Inflammatory macrophage treated with lipopolysaccharide for 1 hour (primary cell): ENCODE measurements around the gene NTRK2.
"Not testable (repeated sequence)": the region's sequence is repeated elsewhere in the genome, so short reads cannot be mapped to it uniquely, and the experiment has no call there.

ENCODE experiments used
- DNase-seq, 2 donors: peaks; one replicate each; pipeline ENCODE4 v3.0.0-alpha.2; 2020 to 2022

NTRK2 gene

DNA sequence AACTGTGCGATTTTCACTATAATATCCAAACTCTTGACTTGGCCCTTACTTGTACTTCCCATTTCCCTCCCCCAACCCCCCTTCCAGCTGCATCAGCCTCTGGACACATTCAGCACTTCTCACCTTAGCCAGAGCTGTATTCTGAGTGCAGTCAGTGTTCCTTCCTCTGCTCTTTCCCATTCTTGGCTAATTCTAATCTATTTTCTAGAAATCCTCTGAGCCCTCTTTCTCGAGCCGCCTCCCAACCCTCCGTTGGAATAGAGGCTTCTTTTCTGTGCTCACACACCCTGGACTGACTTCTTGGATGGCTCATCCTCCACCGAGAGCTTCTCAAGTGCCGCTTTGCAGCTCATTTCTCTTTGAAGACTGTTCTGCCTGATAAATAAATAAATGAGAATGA, 188.8 kb downstream of the NTRK2 start:
- no peak for DNase-seq

DNA sequence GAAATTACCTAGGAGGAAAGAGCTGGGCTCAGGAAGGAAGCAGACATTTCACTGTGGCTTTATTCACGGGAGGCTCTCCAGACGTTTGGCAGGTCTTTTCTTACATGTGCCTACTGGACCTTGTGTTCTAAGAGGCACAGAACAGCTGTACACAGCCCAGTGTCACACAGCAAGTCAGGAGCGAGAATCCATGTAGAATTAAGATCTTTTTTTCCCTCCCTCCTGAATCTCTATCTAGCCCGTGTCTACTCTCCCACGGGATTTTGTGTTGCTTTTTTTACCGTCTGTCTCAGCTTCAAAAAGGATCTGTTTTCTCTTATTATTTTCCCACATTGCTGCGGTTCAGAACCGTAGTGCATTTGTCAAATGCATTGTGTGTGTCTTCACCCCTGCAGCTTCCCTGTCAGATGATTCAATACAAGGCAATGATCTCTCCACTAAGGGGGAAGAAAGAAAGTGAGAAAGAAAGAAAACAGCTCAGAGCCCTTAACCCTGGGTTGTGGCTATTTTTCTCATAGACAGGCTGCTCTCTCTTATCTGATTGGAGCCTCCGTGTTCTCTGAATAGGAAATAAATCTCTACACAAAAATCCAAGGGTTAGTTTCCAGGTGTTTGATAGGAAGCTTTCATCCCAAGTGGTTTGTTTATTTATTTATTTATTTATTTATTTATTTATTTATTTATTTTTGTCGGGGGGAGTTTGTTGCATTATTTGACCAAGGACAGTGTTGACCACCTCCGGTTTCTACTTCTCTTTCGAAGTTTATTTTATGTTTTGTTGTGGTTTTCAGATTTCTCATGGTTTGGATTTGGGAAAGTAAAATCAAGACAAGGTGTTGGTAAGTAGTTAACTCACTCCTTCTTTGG, 191.0 kb downstream of the NTRK2 start:
- DNase-seq = no peak

GRCh38 chr9:84861455-84861854, 191.9 kb downstream of the NTRK2 start:
- DNase-seq = no peak

- no peak for DNase-seq
Measured at GRCh38 chr9:84862308-84862707, 192.8 kb downstream of the NTRK2 start.

DNA sequence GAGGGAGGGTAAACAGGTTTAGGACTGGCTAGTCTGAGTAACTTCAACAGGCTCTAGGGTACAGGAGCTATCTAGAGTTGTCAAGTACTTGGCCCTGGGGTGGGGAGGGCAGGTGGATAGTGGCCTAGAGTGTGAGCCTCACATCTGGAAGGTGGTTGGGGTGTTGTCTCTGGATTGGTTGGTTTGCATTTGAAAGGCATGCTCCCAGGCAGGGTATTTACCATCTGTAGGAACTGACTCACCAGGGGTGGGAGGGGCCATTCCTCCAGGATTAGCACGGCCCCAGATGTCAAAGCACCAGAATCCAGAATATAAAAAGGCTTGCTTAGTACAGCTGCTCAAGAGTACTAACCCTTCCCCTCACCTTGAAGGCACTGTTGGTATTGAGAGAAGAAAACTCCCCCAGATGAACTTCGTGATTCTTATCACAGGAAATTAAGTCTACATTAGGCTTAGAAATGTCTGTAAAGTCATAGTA, 193.3 kb downstream of the NTRK2 start:
- DNase-seq = no peak

- DNase-seq = no peak
Measured at GRCh38 chr9:84863372-84863771, 193.8 kb downstream of the NTRK2 start.

DNA sequence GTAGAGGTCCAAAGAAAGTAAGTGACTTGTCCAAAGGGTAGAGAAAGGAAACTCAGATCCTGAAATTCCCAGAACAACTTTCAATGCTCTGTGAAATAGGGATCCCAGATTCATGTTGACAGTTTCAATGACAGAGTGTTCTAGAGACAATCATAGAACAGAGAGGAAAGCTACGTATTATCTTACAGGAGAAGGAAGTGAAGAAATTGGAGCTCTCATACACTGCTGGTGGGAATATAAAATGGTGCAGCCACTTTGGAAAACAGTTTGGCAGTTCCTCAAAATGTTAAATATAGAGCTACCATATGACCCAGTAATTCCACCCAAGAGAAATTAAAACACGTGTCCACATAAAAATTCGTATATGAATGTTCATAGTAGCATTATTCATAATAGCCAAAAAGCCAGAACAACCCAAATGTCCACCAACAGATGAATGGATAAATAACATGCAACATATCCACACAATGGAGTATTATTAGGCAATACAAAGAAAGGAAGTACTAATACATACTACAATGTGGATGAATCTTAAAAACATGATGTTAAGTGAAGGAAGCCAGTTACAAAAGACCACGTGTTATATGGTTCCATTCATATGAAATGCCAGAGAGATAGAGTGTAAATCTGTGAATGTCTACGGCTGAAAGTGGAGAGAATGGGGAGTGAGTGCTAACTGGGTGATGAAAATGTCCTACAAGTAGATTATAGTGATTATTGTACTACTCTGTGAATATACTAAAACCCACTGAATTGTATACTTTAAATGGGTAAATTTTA, 197.1 kb downstream of the NTRK2 start:
- no peak for DNase-seq

GRCh38 chr9:84867186-84867585, 197.7 kb downstream of the NTRK2 start:
- DNase-seq = no peak

GRCh38 chr9:84869091-84869490, 199.6 kb downstream of the NTRK2 start:
- no peak for DNase-seq

DNA sequence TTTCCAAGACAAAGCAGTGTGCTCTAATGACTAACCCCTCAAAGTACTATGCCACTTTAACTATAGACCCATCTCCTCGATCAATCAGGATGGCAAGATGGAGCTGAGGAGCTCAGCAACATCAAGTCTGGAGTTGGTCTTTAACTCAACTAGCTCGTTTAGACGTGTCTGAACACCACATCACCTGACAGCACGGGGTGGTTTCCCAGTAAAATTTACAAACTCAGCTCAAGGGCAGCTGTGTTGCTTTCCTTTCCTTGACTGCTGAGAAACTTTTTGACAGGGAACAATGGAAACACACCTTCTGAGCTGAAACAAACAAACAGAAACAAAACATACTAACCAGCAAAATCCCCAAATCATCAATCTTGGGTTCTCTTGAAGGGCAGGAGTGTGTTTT, 202.5 kb downstream of the NTRK2 start:
- no peak for DNase-seq

- DNase-seq = no peak
Measured at GRCh38 chr9:84874022-84874421, 204.5 kb downstream of the NTRK2 start.

DNA sequence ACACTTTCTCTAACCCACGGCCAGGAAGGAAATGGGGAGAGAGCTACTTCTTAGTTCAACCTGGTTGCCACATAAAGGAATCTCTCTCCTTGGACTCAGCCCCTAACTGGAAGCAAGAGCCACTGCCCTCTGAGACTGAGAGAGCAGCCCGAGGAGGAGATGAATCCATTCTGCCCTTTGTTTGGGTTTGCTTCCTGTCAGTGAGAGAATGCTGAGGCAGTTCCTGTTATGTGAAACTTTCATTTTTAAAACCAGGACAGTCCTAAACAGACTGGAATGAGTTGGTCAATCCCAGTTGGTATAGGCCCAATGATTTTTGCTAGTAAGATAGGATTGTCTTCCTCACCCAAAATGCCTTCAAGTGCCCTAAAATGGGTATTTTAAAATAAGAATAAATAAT, 205.1 kb downstream of the NTRK2 start:
- no peak for DNase-seq

DNA sequence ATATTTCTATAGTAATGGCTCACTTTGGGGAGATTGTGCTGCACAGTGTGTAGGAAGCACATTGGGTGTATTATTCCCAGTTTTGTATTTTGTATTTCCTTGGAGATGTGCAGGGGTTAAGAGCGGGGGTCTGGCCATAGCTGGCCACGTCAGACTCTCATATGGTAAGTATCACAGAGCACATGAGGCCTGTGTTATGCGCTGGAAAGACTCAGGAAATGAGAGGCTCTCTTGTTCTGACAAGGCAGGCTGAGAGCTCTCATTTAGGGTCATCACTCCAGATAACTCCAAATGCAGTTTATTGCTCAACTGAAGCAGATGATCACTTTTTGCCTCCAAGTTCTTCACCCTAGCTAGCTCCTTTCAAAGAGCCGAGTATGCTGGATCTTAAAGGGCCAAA, 205.7 kb downstream of the NTRK2 start:
- DNase-seq = no peak

- no peak for DNase-seq
Measured at GRCh38 chr9:84879631-84880030, 210.1 kb downstream of the NTRK2 start.

DNA sequence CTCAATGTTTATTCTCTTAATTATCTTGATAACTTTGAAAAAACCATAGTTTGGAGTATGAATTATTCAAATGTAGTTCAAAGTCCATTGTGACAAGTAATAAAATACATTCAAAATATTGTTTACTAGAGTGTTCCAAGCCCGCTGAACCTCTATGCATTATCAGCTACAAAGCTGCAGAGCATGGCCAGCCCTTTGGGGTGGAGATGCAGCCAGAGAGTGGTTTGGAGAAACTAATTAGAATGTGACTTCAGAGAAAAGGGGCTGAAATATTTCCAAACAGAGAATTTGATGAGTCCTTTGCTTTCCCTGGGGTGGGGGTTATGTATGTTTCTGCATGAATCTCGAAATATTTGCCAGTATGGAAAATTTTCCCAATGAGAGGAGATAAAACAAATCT, 211.3 kb downstream of the NTRK2 start:
- no peak for DNase-seq

DNA sequence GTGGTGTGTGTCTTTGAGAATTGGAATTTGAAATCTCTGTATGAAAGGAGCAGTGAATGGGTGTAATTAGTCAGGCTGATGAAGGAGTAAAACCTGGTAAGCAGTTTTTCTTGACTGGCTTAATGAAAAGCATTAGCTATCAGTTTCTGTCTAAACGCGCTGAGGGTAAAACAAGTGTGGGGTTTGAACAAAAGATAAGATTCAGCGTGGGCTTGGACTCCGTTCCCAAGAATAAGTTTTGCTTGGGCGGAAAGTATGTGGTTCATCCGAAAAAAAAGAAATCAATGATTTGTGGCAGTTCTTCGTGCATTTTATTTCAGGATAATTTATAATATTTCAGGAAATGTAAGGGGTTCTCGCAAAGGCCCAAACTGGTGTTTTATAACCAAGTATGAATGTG, 217.3 kb downstream of the NTRK2 start:
- no peak for DNase-seq

- DNase-seq = no peak
Measured at GRCh38 chr9:84891924-84892323, 222.4 kb downstream of the NTRK2 start.

DNA sequence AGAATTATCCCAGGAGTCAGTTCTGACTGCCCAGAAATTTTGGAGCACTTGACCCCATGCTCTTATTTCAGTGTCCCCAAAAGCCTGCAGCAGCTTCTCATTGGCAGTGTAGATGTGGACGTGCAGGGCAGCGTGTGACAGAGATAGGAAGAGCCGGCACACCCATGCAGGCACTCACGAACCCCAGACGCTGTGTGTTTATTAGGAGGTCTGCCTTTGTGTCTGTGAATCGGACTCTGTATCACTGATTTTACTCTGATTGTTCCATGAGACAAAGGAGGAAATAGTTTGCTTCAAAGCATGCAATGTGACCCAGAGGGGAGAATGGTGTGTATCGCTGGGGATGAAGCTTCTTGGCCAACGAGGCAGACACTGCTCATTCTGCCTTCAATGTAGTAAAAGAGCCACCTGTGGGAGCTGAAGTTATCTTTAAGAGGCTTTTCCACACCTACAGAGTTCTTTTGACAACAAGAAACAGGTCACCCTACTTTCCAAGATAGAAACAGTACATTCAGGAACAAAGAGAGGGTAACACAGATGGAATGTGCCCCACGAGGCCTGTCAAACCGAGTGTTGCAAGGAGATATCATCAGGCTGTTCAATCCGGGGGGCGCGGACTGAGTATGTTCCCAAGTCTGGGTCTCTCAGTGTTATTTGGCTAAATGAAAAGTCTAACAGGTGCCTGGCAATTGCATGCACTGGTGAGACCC, 224.0 kb downstream of the NTRK2 start:
- no peak for DNase-seq

DNA sequence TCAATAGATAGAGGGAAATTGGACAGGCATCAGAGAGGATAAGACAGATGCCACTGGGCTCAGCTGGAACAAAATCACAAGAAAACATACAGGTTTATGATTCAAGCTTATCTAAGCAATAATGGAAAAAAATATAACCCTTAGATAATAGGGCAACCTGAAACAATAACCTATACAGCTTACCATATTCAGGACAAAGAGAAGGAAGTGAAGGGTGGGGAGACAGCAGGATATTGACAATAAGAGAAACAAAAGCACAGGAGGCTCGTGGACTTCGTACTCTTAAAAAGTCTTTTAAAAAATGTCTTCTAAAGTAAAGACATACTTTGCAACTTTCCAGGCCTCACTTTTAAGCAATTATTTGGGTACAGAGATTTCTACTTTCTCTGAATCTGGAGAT, 225.3 kb downstream of the NTRK2 start:
- no peak for DNase-seq

DNA sequence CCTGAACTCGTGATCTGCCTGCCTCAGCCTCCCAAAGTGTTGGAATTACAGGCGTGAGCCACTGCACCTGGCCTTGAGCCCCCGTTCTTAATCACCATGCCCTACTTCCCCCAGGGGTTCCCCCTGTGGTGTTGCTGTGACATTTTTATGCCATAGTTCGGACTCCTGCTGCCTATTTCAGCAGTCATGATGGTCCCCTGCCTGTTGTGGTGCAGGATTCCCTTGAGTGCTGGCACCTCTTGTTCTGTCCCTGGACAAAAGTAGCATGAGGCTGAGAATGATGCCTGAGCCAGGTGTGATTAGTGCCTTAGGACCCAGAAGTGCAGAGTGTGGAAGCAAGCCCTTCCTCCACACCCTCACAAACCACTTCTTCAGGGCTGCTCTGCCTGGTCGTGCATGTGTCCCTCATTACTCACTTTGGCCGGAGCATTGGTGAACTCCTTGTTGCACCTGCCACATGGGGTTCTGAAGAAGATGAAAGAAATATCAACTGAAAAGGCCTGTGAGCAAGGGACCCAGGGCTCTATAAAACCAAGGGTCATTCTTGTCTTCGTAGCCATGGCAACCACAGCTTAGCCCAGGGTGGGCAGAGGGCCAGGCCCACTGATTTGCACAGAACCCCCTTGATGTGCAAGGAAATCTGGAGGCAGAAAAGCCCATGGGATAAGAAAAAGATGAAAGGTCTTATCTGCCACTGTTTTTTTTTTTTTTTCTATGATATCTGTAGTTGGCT, 228.0 kb downstream of the NTRK2 start:
- DNase-seq = no peak

DNA sequence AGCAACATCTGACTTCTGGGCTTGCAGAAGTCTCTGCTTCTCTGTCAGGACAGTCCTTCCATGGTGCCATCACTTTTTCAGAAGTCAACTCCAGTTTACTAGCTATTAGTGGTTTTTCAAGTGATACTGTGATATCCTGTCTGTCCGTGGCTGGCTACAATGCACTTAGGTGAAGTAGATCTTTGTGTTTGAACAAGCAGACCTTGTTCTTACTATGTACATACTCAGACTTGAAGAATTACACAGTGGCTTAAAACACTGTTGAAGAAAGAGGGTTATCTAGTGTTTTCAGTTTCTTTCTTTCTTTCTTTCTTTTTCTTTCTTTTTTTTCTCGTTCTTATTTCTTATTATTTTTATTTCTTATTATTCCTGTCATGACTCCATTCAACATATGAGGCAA, 228.7 kb downstream of the NTRK2 start:
- no peak for DNase-seq

DNA sequence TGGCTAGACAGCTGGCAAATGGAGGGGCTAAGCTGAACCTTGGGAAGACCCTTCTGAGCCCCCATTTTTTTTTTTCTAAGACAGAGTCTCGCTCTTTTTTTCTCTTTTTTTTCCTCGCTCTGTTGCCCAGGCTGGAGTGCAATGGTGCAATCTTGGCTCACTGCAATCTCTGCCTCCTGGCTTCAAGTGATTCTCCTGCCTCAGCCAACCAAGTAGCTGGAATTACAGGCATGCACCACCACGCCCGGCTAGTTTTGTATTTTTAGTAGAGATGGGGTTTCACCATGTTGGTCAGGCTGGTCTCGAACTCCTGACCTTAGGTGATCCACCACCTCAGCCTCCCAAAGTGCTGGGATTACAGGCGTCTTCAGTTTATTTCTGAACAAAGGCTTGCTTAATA, 229.1 kb downstream of the NTRK2 start:
- DNase-seq = not testable (repeated sequence)

- DNase-seq = no peak
Measured at GRCh38 chr9:84899326-84899725, 229.8 kb downstream of the NTRK2 start.
